Nephron (organoid): Measurements from ENCODE around the gene UBAC2.

Source experiments
- H3K27ac Mint-ChIP-seq, 3 experiments: 2 replicates each; pipeline ENCODE4 v1.8.0; 2020; ENCODE audit warnings: mixed read lengths in 3 of 3, mild to moderate bottlenecking in 2 of 3, moderate library complexity in 1 of 3
- H3K27me3 Mint-ChIP-seq: 2 replicates; pipeline ENCODE4 v1.8.0; 2021; ENCODE audit warnings: low read depth, mild to moderate bottlenecking, moderate library complexity, mixed read lengths
- H3K36me3 Mint-ChIP-seq: 2 replicates; pipeline ENCODE4 v1.8.0; 2020; ENCODE audit warnings: low read depth, mixed read lengths
- H3K4me1 Mint-ChIP-seq: 2 replicates; pipeline ENCODE4 v1.8.0; 2020; ENCODE audit warnings: mixed read lengths
- H3K4me3 Mint-ChIP-seq, 3 experiments: 2 replicates each; pipeline ENCODE4 v1.8.0; 2020; ENCODE audit warnings: mild to moderate bottlenecking in 3 of 3, mixed read lengths in 3 of 3, moderate library complexity in 2 of 3
- H3K9me3 Mint-ChIP-seq: 2 replicates; pipeline ENCODE4 v1.8.0; 2020; ENCODE audit warnings: mixed read lengths
- TF ChIP-seq, protein P1 (sequence below), 3 experiments: fragments of 200-600 bp; sonication (generic); IDR thresholded peaks; one replicate each; pipeline ENCODE4 v1.5.0; 2021; ENCODE audit warnings: antibody characterized with exemption in 3 of 3; ENCODE audit not compliant: unreplicated experiment in 3 of 3

The UBAC2 gene

DNA sequence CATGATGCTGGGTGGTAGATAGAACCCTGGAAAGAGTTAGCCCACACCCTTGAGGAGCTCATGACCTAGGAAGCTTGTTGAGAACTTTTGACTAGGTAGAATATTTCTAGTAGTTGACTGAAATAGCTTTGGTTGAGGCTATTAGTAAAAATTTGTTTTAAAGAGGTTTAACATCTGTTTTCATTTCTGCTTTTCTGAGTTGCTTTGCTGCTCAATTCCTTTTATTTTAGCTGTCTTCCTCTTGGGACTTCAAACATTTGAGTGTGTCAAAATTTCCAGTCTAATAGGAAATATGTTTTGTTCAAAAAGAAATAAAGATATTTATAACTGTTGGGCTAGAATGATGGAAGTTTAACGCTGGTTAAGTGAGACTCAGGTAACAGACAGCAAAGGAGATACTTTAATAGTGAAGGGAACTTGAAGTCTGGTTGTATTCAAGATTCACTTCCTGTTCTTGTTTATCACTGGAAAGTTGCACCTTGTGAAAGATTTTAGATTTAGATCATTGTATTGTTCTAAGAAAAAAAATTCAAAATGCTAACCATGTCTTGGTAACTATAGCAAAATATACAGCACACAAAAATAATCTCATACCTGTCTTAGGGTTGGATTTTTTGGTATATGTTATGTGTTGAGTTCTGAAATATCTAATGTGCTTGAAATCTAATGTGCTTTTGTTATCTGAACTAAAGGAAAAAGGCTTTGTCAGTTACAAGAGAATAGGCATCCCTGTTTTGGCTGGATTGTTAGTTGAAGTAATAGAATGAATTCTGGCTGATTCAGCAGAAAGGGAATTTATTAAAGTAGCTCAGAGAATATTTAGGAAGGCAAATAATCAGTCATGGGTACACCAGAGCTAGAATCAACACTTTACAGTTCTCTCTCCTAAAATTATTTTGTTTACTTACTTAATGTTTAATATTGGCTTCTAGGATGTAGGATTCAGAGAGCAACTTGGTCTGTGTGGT lies 81.9 kb downstream of the UBAC2 start:
- TF ChIP-seq, protein P1, sequence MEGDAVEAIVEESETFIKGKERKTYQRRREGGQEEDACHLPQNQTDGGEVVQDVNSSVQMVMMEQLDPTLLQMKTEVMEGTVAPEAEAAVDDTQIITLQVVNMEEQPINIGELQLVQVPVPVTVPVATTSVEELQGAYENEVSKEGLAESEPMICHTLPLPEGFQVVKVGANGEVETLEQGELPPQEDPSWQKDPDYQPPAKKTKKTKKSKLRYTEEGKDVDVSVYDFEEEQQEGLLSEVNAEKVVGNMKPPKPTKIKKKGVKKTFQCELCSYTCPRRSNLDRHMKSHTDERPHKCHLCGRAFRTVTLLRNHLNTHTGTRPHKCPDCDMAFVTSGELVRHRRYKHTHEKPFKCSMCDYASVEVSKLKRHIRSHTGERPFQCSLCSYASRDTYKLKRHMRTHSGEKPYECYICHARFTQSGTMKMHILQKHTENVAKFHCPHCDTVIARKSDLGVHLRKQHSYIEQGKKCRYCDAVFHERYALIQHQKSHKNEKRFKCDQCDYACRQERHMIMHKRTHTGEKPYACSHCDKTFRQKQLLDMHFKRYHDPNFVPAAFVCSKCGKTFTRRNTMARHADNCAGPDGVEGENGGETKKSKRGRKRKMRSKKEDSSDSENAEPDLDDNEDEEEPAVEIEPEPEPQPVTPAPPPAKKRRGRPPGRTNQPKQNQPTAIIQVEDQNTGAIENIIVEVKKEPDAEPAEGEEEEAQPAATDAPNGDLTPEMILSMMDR (IDR thresholded peaks at IDR 0.05; ENCODE audit: unreplicated experiment in 3 of 3), result no peak
- peak overlapping the region in 1 of 3 experiments; percentile 52 for H3K27ac Mint-ChIP-seq
- H3K4me1 Mint-ChIP-seq, result peaks cover 44% of the 10 kb centered on the region
- peaks cover 13% of the 10 kb centered on the region for H3K36me3 Mint-ChIP-seq
- no peaks in the 10 kb centered on the region for H3K9me3 Mint-ChIP-seq
- no peaks in the 10 kb centered on the region for H3K27me3 Mint-ChIP-seq
- H3K4me3 Mint-ChIP-seq, result no peak overlapping the region

DNA sequence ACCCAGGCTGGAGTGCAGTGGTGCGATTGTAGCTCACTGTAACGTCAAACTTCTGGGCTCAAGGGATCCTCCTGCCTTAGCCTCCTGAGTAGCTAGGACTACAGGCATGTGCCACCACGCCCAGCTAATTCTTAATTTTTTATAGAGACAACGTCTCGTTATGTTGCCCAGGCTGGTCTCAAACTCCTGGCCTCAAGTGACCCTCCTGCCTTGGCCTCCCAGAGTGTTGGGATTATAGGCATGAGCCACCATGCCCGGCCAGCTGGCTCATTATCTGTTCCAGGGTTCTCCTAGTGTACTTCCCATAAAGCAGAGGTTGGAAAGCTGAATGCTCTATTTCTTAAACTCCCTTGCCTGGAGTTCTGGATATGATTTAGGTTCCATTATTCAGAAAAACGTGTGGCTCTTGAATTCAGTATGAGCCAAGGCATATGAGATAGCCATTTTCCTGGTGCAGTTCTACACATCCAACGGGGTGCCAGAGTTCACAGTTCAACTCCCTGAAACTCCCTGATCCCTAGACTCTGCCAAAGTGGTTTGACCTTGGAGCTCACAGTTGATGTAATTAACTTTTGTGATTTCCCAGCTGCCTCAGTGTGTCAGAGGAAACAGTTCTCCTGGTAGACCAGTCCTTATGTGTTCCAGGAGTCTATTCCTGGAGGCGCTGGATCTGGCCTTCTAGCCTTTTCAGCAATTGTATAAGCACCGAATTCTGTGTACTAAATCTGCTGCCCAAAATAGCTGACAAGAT lies 85.0 kb downstream of the UBAC2 start:
- Mint-ChIP-seq H3K4me3 (no peak overlapping the region), H3K36me3 (peaks cover 11% of the 10 kb centered on the region), H3K4me1 (peaks cover 58% of the 10 kb centered on the region), H3K27me3 (peaks cover under 1% of the 10 kb centered on the region), H3K9me3 (no peaks in the 10 kb centered on the region), H3K27ac (peak overlapping the region in 1 of 3 experiments; percentile 77)
- TF ChIP-seq, protein P1 (IDR thresholded peaks at IDR 0.05; ENCODE audit: unreplicated experiment in 3 of 3), result no peak

DNA sequence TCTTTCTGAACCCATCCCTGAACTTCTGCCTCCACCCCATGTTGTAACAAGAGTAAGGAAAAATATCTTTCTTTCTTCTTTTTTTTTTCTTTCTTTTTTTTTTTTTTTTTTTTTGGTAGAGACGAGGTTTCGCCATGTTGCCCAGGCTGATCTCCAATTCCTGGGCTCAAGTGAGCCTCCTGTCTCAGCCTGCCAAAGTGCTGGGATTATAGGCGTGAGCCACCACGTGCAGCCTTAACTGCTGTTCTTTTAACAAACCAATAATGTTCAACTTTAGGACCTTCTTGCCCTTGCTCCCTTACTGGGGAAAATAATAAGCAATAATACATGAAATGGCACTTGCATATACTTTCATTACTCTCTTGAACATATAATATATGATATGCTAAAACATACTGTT lies 86.9 kb downstream of the UBAC2 start:
- H3K36me3 Mint-ChIP-seq, result peaks cover 8% of the 10 kb centered on the region
- TF ChIP-seq, protein P1 (IDR thresholded peaks at IDR 0.05; ENCODE audit: unreplicated experiment in 3 of 3), result no peak
- H3K4me3 Mint-ChIP-seq, result no peak overlapping the region
- peaks cover 3% of the 10 kb centered on the region for H3K27me3 Mint-ChIP-seq
- no peaks in the 10 kb centered on the region for H3K9me3 Mint-ChIP-seq
- H3K27ac Mint-ChIP-seq, result peak overlapping the region in 1 of 3 experiments; percentile 78
- H3K4me1 Mint-ChIP-seq, result peaks cover 47% of the 10 kb centered on the region

DNA sequence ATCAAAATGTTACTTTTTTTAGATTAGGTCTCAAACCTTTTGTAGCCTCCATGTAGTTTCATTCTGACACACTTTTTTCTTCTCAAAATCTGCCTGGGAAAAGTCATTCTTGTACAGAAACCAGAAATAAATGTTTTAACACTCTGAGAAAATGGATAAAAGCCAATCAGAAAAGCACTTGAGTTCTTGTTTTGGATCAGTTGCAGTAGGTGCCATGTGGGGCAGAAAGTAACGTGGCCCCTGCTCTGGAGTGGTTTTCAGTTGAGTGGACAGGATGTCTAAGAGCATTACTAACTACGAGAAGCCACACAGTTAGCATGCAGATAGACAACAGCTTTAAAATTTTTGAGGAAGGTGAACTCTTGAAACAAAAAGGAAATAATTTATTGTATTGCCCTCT lies 87.4 kb downstream of the UBAC2 start:
- Mint-ChIP-seq H3K4me3 (no peak overlapping the region), H3K27me3 (peaks cover 3% of the 10 kb centered on the region), H3K4me1 (peaks cover 41% of the 10 kb centered on the region), H3K36me3 (peaks cover 8% of the 10 kb centered on the region), H3K9me3 (no peaks in the 10 kb centered on the region), H3K27ac (peak overlapping the region; percentile 29 to 78 (median 38))
- TF ChIP-seq, protein P1 (IDR thresholded peaks at IDR 0.05; ENCODE audit: unreplicated experiment in 3 of 3), result no peak

DNA sequence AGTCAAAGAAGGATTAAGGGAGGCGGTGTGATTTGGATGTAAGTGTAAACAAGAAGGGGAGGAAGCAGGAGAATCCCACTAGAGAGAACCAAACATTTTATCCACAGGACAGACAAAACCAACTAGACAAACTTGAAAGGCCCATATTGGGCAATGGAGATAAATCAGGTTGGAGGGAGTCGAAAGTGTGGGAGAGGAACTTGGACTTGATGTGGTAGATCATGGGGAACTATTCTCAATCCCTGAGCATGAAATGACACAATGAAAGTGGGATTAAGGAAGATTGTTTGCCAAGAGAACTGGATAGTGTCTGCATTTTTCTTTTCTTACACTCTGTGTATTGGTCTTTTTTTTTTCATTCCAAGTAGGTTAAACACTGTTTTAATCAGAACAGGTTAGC lies 88.6 kb downstream of the UBAC2 start:
- Mint-ChIP-seq H3K4me3 (no peak overlapping the region), H3K27me3 (peaks cover 3% of the 10 kb centered on the region), H3K36me3 (peaks cover 8% of the 10 kb centered on the region), H3K9me3 (no peaks in the 10 kb centered on the region), H3K27ac (peak overlapping the region in 1 of 3 experiments; percentile 78), H3K4me1 (peaks cover 39% of the 10 kb centered on the region)
- TF ChIP-seq, protein P1 (IDR thresholded peaks at IDR 0.05; ENCODE audit: unreplicated experiment in 3 of 3), result no peak
